ENCODE measurements around the gene SLC30A2.

The SLC30A2 gene

GRCh38 chr1:26089125-26089524 is 43.2 kb upstream of the SLC30A2 start:
- no peak for TF ChIP-seq CTCF (IDR thresholded peaks at IDR 0.05; ENCODE audit: low read depth, low read length, missing control alignments)
- no peak overlapping the region for H3K27ac ChIP-seq
- no peaks in the 10 kb centered on the region for H3K36me3 ChIP-seq (replicated peaks)
- H3K4me3 ChIP-seq (ENCODE audit: low read depth, low read length), result no peak overlapping the region
- in situ Hi-C loops (cut with HindIII; ENCODE audit: low pct_ligation_motif_present, low sequenced_read_pairs), result no loop called here
- H3K27me3 ChIP-seq (replicated peaks), result peaks cover 1% of the 10 kb centered on the region
- DNase-seq, result no peak

- DNase-seq, result no peak
- H3K27me3 ChIP-seq (replicated peaks), result peaks cover 4% of the 10 kb centered on the region
- in situ Hi-C loops (cut with HindIII; ENCODE audit: low pct_ligation_motif_present, low sequenced_read_pairs), result no loop called here
- TF ChIP-seq CTCF (IDR thresholded peaks at IDR 0.05; ENCODE audit: low read depth, low read length, missing control alignments), result no peak
- H3K4me3 ChIP-seq (ENCODE audit: low read depth, low read length), result no peak overlapping the region
- H3K36me3 ChIP-seq (replicated peaks), result no peaks in the 10 kb centered on the region
- no peak overlapping the region for H3K27ac ChIP-seq
Measured at GRCh38 chr1:26084844-26085243, 38.9 kb upstream of the SLC30A2 start.

DNA sequence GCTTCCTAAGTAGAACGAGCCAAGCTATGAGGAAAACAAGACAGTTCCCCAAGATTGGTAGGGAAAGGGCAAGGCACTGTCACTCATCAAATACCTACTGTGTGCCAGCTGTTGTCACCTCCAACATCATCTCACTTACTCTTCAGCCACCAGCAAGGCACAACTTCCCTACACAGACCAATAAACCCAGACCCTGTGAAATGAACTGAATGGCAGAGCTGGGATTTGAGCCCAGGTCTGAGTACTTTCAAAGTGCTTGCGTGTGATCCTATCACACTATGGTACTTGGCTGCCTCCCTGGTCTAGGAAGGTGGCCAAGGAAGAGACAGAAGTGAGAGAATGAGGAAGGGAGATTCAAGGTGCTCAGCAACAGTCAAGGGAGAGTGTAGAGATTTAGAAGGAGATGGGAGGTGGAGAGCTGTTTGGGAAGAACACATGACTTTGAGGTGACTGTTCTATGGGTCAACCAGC is 38.2 kb upstream of the SLC30A2 start:
- H3K36me3 ChIP-seq (replicated peaks), result no peaks in the 10 kb centered on the region
- H3K4me3 ChIP-seq (ENCODE audit: low read depth, low read length), result no peak overlapping the region
- no peak overlapping the region for H3K27ac ChIP-seq
- DNase-seq, result no peak
- TF ChIP-seq CTCF (IDR thresholded peaks at IDR 0.05; ENCODE audit: low read depth, low read length, missing control alignments), result no peak
- H3K27me3 ChIP-seq (replicated peaks), result peaks cover 4% of the 10 kb centered on the region
- in situ Hi-C loops (cut with HindIII; ENCODE audit: low pct_ligation_motif_present, low sequenced_read_pairs), result no loop called here

- peak; percentile 56 for DNase-seq
- no peak for TF ChIP-seq CTCF (IDR thresholded peaks at IDR 0.05; ENCODE audit: low read depth, low read length, missing control alignments)
- H3K27ac ChIP-seq, result no peak overlapping the region
- in situ Hi-C loops (cut with HindIII; ENCODE audit: low pct_ligation_motif_present, low sequenced_read_pairs), result no loop called here
- H3K27me3 ChIP-seq (replicated peaks), result peaks cover 4% of the 10 kb centered on the region
- H3K4me3 ChIP-seq (ENCODE audit: low read depth, low read length), result no peak overlapping the region
- H3K36me3 ChIP-seq (replicated peaks), result no peaks in the 10 kb centered on the region
Measured at GRCh38 chr1:26083208-26083607, 37.3 kb upstream of the SLC30A2 start.

GRCh38 chr1:26082020-26082350 is 36.1 kb upstream of the SLC30A2 start:
- H3K36me3 ChIP-seq (replicated peaks), result no peaks in the 10 kb centered on the region
- H3K4me3 ChIP-seq (ENCODE audit: low read depth, low read length), result no peak overlapping the region
- H3K27ac ChIP-seq, result no peak overlapping the region
- no peak for DNase-seq
- peaks cover 4% of the 10 kb centered on the region for H3K27me3 ChIP-seq (replicated peaks)
- no peak for TF ChIP-seq CTCF (IDR thresholded peaks at IDR 0.05; ENCODE audit: low read depth, low read length, missing control alignments)
- in situ Hi-C loops (cut with HindIII; ENCODE audit: low pct_ligation_motif_present, low sequenced_read_pairs), result no loop called here

GRCh38 chr1:26081267-26082019 is 35.5 kb upstream of the SLC30A2 start:
- no peak overlapping the region for H3K4me3 ChIP-seq (ENCODE audit: low read depth, low read length)
- H3K36me3 ChIP-seq (replicated peaks), result no peaks in the 10 kb centered on the region
- DNase-seq, result no peak
- H3K27me3 ChIP-seq (replicated peaks), result peaks cover 4% of the 10 kb centered on the region
- in situ Hi-C loops (cut with HindIII; ENCODE audit: low pct_ligation_motif_present, low sequenced_read_pairs), result no loop called here
- H3K27ac ChIP-seq, result no peak overlapping the region
- TF ChIP-seq CTCF (IDR thresholded peaks at IDR 0.05; ENCODE audit: low read depth, low read length, missing control alignments), result no peak
